ENCODE data around the gene PRM1. TPM values are rescaled to one million over a fixed set of nuclear protein-coding genes. Genes with fewer than 3 reads are reported as not detected.

Gene PRM1
- total RNA-seq, 1 donor from 2014 or later: not detected

GRCh38 chr16:11273721-11274324 is 7.3 kb downstream of the PRM1 start:
- Mint-ChIP-seq H3K9me3 (no peaks in the 10 kb centered on the region), H3K27ac (peak overlapping the region; percentile 89), H3K27me3 (ENCODE audit: low read depth) (no peaks in the 10 kb centered on the region), H3K4me3 (no peak overlapping the region), H3K4me1 (peaks cover 12% of the 10 kb centered on the region), H3K36me3 (no peaks in the 10 kb centered on the region)
- no peak for DNase-seq (ENCODE audit: low spot score in 2 of 2, unreplicated experiment in 2 of 2)
- no peak for TF ChIP-seq CTCF (IDR thresholded peaks at IDR 0.05; ENCODE audit: unreplicated experiment)

GRCh38 chr16:11272921-11273720 is 8.0 kb downstream of the PRM1 start, which contains the start of gene PRM3:
PRM3 (minus strand) TSS chr16:11273629; CDS start chr16:11273595, 34 bp downstream.
- TF ChIP-seq CTCF (IDR thresholded peaks at IDR 0.05; ENCODE audit: unreplicated experiment): no peak
- no peaks in the 10 kb centered on the region for H3K9me3 Mint-ChIP-seq
- no peak for DNase-seq (ENCODE audit: low spot score in 2 of 2, unreplicated experiment in 2 of 2)
- no peak within 1 kb of the TSS for H3K4me3 Mint-ChIP-seq
- H3K27me3 Mint-ChIP-seq (ENCODE audit: low read depth): no peaks in the 10 kb centered on the region
- peaks cover 12% of the 10 kb centered on the region for H3K4me1 Mint-ChIP-seq
- peak within 1 kb of the TSS; percentile 89 for H3K27ac Mint-ChIP-seq
- H3K36me3 Mint-ChIP-seq: no peaks in the 10 kb centered on the region

- no peak overlapping the region for H3K4me3 Mint-ChIP-seq
- TF ChIP-seq CTCF (IDR thresholded peaks at IDR 0.05; ENCODE audit: unreplicated experiment): no peak
- no peaks in the 10 kb centered on the region for H3K9me3 Mint-ChIP-seq
- no peak for DNase-seq (ENCODE audit: low spot score in 2 of 2, unreplicated experiment in 2 of 2)
- no peaks in the 10 kb centered on the region for H3K27me3 Mint-ChIP-seq (ENCODE audit: low read depth)
- no peaks in the 10 kb centered on the region for H3K36me3 Mint-ChIP-seq
- no peak overlapping the region for H3K27ac Mint-ChIP-seq
- H3K4me1 Mint-ChIP-seq: peaks cover 12% of the 10 kb centered on the region
Measured at GRCh38 chr16:11272484-11272883, 8.6 kb downstream of the PRM1 start.

GRCh38 chr16:11271610-11272009 is 9.5 kb downstream of the PRM1 start:
- H3K27ac Mint-ChIP-seq: no peak overlapping the region
- no peak for DNase-seq (ENCODE audit: low spot score in 2 of 2, unreplicated experiment in 2 of 2)
- no peaks in the 10 kb centered on the region for H3K27me3 Mint-ChIP-seq (ENCODE audit: low read depth)
- H3K4me1 Mint-ChIP-seq: peaks cover 12% of the 10 kb centered on the region
- H3K36me3 Mint-ChIP-seq: no peaks in the 10 kb centered on the region
- H3K4me3 Mint-ChIP-seq: no peak overlapping the region
- no peaks in the 10 kb centered on the region for H3K9me3 Mint-ChIP-seq
- no peak for TF ChIP-seq CTCF (IDR thresholded peaks at IDR 0.05; ENCODE audit: unreplicated experiment)

GRCh38 chr16:11270602-11271162 is 10.4 kb downstream of the PRM1 start:
- no peak overlapping the region for H3K27ac Mint-ChIP-seq
- H3K27me3 Mint-ChIP-seq (ENCODE audit: low read depth): no peaks in the 10 kb centered on the region
- no peak for TF ChIP-seq CTCF (IDR thresholded peaks at IDR 0.05; ENCODE audit: unreplicated experiment)
- H3K9me3 Mint-ChIP-seq: no peaks in the 10 kb centered on the region
- H3K4me1 Mint-ChIP-seq: peaks cover 12% of the 10 kb centered on the region
- no peaks in the 10 kb centered on the region for H3K36me3 Mint-ChIP-seq
- DNase-seq (ENCODE audit: low spot score in 2 of 2, unreplicated experiment in 2 of 2): no peak
- no peak overlapping the region for H3K4me3 Mint-ChIP-seq

Data from mesothelial cell of epicardium (in vitro differentiated cells).